BE2C (cell line): Measurements from ENCODE around the gene CREM.

Experiments used
- DNase-seq: peaks from one replicate; pipeline ENCODE4 v3.0.0-alpha.2; 2020
- H3K27me3 ChIP-seq: fragments of 250-450 bp; sonication (Bioruptor Pico); 2 replicates; pipeline ENCODE4 v1.5.1; 2020; ENCODE audit warnings: mild to moderate bottlenecking
- H3K36me3 ChIP-seq: fragments of 250-450 bp; sonication (Bioruptor Pico); 2 replicates; pipeline ENCODE4 v1.5.1; 2020; ENCODE audit warnings: mild to moderate bottlenecking
- H3K4me1 ChIP-seq: fragments of 250-450 bp; sonication (Bioruptor Pico); 2 replicates; pipeline ENCODE4 v1.5.1; 2020
- H3K4me3 ChIP-seq: 2 replicates; pipeline ENCODE4 v1.5.1; 2011; ENCODE audit warnings: low read depth, low read length
- H3K9me3 ChIP-seq: fragments of 250-450 bp; sonication (Bioruptor Pico); 2 replicates; pipeline ENCODE4 v1.5.1; 2020
- CTCF ChIP-seq: IDR thresholded peaks from 2 replicates; pipeline ENCODE4 v1.5.1; 2012; ENCODE audit warnings: mild to moderate bottlenecking, low read depth, low read length

Gene CREM

GRCh38 chr10:35140126-35140525 is 13.5 kb downstream of the CREM start:
- H3K4me3 ChIP-seq, result no peak overlapping the region
- no peaks in the 10 kb centered on the region for H3K27me3 ChIP-seq
- no peaks in the 10 kb centered on the region for H3K36me3 ChIP-seq
- H3K9me3 ChIP-seq, result no peaks in the 10 kb centered on the region
- no peaks in the 10 kb centered on the region for H3K4me1 ChIP-seq
- DNase-seq, result no peak
- no peak for TF ChIP-seq CTCF

GRCh38 chr10:35140727-35141126 is 14.1 kb downstream of the CREM start:
- Histone ChIP-seq H3K27me3 (no peaks in the 10 kb centered on the region), H3K36me3 (no peaks in the 10 kb centered on the region), H3K9me3 (no peaks in the 10 kb centered on the region), H3K4me1 (no peaks in the 10 kb centered on the region), H3K4me3 (no peak overlapping the region)
- DNase-seq, result no peak
- TF ChIP-seq CTCF, result no peak

GRCh38 chr10:35150308-35150707 is 23.7 kb downstream of the CREM start:
- Histone ChIP-seq H3K36me3 (no peaks in the 10 kb centered on the region), H3K4me3 (no peak overlapping the region), H3K4me1 (no peaks in the 10 kb centered on the region; the same call in 1 of the 2 replicates), H3K9me3 (no peaks in the 10 kb centered on the region), H3K27me3 (no peaks in the 10 kb centered on the region)
- no peak for TF ChIP-seq CTCF
- no peak for DNase-seq

- Histone ChIP-seq H3K9me3 (no peaks in the 10 kb centered on the region), H3K4me3 (no peak overlapping the region), H3K27me3 (no peaks in the 10 kb centered on the region), H3K36me3 (no peaks in the 10 kb centered on the region), H3K4me1 (no peaks in the 10 kb centered on the region; the same call in 1 of the 2 replicates)
- no peak for TF ChIP-seq CTCF
- DNase-seq, result no peak
These were observed 26.3 kb downstream of the CREM start for GRCh38 chr10:35152992-35153391.

GRCh38 chr10:35153716-35154115 is 27.1 kb downstream of the CREM start:
- TF ChIP-seq CTCF, result no peak
- Histone ChIP-seq H3K36me3 (no peaks in the 10 kb centered on the region), H3K4me1 (no peaks in the 10 kb centered on the region; the same call in 1 of the 2 replicates), H3K27me3 (no peaks in the 10 kb centered on the region), H3K9me3 (no peaks in the 10 kb centered on the region), H3K4me3 (no peak overlapping the region)
- DNase-seq, result no peak

GRCh38 chr10:35160743-35161142 is 34.1 kb downstream of the CREM start:
- no peaks in the 10 kb centered on the region for H3K27me3 ChIP-seq
- no peaks in the 10 kb centered on the region for H3K36me3 ChIP-seq
- TF ChIP-seq CTCF, result no peak
- H3K4me3 ChIP-seq, result no peak overlapping the region
- no peak for DNase-seq
- H3K9me3 ChIP-seq, result no peaks in the 10 kb centered on the region
- H3K4me1 ChIP-seq, result no peaks in the 10 kb centered on the region
